Germinal center (tissue), 1 donor: ENCODE data around the gene CKS2.

Source experiments
- DNase-seq: peaks from one replicate; pipeline ENCODE4 v3.0.0; 2012; ENCODE audit warnings: mixed read lengths, low spot score

The CKS2 gene

DNA sequence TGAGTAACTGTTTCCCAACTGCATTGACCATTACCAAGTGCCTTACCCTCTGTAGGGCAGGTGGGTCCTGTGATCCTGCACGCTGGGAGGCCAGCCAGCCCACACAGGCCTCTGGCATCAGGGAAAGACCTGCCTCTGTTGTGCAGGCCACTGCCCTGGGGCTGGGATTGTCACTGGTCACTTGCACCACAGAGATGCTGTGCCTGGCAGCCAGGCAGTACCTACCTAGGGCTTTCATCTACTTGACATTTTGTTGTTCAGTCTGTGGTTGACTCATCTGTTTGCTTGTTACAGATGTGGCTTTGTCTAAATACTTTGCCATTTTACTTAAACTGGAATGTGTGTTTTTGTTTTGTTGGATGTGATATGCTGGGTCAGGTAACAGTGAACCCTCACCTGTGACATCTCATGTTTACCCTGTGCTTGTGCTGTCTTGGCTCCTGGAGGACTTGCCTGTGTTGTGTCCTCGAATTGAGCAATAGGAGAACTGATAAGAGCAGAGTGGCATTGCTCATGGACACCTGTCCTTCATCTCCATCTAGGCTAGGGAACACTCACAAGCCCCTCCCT lies 40.1 kb downstream of the CKS2 start:
- no peak for DNase-seq

DNA sequence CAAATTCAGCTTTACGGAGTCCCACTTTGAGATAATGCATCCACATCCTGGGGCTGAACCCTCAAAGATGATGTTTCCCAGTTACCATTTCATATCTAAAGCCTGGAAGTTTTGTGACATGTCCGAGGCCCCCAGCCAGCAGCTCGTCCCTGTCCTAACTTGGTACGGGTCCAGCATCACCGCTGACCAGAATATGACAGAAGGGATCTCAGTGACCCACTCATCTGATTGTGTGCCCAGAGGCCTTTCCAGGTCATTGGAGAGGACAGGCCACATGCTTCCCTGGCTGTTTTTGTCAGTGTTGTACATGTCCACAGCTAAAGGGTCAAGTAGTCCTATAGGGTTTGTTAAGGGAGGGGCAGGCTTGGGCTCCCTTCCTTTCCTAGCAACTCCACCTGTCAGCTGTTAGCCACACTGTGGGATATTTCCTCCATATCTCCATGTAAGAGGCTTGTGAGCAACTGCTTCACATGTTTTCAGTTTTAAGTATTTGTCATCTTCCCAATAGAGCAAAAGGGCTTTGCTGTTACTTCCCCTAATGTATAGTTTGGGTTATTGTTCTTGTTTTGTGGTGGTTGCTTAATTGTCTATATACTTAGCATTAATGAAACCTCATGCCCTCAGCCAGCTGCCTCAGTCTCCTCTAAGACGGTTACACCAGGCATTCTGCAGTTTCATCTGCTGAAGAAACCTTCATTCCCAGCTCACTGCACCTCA lies 40.7 kb downstream of the CKS2 start:
- no peak for DNase-seq

DNA sequence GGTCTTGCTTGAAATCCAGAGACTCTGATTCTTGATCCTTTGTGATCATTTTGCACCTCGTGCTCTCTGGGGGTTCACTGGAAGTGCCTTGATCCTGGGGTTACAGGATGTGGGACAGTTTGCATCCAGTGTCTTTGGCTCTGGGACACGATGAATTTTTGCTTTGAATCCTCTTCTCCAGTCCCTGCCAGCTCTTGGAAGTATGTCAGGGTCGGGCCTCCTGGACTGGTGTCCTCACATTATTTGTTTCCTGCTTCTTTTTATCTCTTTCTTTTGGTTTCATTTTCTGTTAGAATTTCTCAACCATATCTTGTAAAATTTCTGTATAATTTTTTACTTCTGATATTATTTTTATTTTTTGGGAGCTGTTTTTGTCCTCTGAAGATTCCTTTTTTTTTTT lies 41.5 kb downstream of the CKS2 start:
- DNase-seq: no peak

DNA sequence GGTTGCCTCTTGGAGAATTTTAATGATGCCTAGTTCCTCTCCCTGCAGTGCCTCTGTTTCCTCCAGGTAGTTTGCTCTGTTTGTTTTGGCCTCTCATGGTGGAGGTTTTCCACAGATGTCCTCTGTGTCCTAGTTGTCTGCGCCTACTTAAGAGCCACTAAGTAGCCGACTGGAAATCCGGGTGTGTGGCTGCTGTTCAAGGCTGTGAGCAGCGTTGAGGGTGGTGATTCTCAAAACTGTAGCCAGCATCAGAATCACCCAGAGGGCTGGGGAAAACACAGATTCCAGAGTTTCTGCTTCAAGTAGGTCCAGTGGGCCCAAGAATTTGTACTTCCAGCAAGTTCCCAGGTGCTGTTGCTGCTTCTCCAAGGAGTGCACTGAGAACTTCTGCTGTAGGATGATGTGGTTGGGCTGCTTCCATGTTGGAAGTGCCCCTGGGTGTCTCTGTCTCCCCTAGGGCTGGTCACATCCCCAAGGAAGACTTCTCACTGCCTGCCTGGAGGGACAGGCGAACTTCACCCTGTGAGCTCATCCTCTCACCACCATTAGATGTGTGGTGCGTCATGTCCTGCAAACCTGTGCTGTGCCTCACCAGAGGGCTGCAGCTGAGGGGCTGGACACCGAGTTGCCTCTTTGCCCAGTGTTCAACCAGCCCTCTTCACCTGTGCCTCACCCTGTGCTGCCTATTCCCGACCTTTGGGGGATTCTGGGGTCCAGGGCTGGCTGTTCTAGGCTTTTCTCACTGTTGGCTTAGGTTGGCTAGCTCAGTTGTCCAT lies 42.1 kb downstream of the CKS2 start:
- no peak for DNase-seq

DNA sequence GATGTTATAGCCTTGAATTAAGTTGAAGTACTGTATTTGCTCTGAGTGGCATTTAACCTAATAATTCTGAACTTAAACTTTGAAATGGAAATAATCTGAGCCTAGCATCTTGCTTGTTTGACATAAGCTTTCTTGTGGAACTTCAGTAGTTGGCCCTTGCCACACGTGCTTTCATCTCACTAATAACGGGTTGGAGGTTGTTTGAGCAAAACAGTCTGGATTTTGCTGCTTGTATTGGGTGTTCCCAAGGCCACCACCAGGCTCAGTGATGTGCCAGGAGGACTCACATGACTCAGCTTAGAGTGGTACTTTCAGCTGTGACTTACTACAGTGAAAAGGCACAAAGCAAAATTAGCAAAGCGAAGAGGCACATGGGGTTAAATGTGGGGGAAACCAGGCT lies 43.0 kb downstream of the CKS2 start:
- no peak for DNase-seq

DNA sequence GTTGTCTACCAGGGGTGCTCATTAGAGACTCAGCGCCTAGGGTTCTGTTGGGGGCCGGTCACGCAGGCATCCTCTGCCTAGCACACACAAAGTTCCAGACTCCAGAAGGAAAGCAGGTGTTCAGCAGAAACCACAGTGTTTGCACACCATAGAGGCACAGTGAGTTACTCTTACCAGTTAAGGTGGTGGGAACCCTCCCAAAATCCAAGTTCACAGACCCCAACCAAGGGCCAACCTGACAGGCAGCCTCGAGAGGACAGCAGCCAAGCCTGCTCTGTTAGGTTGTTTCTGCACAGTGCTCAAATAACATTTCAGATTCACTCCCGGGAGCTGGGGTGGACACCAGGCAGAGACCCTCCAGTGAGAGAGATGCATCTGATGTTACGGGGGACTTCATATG lies 43.5 kb downstream of the CKS2 start:
- no peak for DNase-seq

DNA sequence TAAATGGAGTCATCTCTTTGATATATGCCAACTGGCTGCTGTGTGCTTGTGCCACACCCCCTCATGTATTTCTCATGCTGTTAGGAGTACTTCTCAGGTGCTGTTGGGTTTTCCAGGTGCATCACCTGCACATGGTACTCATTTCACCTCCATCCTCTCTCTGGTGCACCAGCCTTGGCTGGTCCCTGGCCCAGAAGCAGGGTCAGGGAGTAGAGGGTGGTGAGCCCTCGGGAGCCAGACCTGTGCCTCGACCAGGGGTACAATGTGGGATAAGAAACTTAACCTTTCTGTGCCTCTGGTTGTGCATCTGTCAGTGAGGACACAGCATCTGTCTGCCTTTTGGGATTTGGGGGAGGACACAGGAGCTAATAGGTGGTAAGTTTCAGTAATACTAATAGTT lies 45.8 kb downstream of the CKS2 start:
- no peak for DNase-seq

DNA sequence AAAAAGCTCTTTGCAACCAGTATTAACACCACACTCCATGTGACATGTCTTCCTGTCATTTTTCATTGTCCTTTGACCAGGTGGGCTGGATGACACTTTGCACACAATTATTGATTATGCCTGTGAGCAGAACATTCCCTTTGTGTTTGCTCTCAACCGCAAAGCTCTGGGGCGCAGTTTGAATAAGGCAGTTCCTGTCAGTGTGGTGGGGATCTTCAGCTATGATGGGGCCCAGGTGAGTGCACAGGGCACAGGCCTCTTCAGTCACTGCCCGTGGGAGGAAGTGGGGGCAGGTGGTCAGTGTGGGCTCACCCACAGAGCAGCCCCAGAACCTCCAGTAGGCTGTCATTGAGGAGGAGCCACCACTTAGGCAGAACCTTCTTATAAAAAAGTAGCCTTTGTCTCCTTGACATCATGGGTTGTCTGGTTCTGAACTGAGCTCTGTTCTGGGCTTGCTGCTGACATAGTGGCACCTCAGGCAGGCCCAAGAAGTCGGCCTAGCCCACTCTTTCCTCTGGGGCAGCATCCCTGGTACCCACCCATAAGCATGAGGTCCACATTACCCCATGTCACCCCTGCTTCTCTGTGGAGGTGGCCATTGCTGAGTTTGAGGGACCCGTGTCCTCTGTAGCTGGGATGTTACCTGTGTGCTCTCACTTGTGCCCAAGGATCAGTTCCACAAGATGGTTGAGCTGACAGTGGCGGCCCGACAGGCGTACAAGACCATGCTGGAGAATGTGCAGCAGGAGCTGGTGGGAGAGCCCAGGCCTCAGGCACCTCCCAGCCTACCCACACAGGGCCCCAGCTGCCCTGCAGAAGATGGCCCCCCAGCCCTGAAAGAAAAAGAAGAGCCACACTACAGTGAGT lies 46.6 kb downstream of the CKS2 start:
- DNase-seq: no peak

DNA sequence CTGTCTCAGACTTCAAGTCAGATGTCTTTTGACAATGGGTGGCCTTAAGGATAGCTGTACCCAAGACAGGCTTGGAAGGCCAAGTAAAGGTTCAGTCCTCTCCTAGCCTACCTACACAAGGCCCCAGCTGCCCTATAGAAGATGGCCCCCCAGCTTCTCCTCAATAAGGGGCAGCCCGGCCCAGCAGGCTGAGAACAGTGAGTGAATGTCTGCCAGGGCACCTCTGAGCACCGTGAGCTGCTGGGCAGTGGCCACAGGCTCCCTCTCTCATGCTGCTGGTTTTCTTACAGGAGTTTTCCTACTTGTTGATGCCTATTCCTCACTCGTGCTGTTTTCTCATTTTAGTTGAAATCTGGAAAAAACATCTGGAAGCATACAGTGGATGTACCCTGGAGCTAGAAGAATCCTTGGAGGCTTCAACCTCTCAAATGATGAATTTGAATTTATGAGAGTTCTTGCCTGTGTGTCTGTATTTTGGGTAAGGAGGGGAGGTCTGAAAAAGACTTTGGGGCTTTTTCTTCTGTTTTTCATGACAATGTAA lies 47.5 kb downstream of the CKS2 start:
- DNase-seq: no peak

DNA sequence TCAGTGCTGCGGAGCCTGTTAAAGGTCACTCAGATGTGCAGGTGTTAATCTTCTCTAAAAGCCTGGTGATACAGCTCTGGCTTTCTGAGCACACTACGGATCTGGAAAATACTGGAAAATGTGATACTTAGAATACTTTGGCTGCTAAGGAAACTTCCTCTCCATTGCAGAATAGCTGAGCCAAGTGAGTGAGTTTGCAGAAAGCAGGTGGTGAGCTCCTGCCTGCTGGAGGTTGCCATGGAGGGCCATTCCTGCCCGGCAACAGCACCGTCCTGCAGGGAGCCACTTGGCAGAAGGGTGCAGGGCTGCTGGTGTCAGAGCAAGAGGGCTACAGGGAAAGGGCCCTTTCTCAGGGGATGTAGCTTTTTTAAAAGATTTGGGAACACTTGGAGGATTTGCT lies 48.0 kb downstream of the CKS2 start:
- DNase-seq: no peak

DNA sequence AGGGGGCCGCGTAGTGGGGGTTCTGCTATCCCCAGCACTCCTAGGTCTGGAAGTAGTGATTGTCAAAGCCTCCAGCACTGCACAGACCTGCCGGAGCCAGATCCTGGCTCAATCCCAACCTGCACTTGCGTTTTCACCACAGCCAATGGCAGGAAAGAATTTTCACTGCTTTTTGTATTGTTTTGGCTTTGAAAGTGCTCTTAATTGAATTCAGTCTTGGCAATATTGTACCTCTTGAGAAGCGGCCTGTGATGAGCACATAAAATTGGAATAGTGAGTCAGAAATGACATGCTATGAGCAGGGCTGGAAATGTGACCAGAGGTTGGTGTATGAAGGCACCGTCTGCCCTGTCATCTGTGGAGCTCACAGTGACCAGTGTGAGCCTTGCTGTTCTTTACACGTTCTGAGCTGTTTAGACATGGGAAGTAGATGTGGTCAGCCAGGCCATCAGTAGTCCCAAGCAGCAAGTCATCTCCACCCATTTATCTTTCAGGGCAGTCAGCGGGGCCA lies 48.8 kb downstream of the CKS2 start:
- no peak for DNase-seq

DNA sequence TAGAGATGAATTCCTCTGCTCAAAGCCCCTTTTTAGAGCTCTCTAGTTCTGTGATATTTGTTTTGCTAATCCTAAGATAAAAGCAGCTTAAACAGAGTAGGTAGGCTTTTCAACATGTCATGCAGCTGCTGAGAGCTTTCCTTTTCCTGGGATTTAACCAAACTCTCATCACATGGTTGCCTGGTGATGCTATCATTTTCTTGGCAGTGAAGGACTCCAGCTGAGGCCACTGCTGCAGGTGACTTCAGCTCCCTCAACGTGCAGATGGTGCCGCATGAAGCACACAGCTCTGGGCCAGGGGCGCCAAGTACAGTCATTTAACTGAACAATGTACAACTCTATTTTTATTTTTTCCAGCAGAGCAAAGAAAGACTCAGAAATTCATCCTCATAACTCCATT lies 49.5 kb downstream of the CKS2 start:
- DNase-seq: no peak

DNA sequence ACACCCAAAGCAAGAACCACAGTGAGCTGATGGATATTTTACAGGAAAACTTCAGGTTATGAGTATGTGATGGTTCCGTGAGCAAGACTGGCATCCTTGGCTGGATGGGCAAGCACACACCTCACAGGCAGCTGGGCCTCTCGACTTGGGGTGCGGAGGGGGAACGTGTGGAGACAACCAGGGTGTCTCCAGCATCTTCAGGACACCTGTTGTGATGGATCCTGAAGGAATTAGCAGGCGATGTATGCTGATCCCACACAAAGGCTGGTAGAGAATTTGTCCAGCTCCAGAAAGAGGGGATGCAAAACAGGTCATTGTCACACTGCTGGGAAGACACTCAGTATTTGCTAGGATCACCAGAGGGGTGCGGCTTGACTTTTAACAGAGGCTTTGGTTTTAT lies 50.0 kb downstream of the CKS2 start:
- no peak for DNase-seq

DNA sequence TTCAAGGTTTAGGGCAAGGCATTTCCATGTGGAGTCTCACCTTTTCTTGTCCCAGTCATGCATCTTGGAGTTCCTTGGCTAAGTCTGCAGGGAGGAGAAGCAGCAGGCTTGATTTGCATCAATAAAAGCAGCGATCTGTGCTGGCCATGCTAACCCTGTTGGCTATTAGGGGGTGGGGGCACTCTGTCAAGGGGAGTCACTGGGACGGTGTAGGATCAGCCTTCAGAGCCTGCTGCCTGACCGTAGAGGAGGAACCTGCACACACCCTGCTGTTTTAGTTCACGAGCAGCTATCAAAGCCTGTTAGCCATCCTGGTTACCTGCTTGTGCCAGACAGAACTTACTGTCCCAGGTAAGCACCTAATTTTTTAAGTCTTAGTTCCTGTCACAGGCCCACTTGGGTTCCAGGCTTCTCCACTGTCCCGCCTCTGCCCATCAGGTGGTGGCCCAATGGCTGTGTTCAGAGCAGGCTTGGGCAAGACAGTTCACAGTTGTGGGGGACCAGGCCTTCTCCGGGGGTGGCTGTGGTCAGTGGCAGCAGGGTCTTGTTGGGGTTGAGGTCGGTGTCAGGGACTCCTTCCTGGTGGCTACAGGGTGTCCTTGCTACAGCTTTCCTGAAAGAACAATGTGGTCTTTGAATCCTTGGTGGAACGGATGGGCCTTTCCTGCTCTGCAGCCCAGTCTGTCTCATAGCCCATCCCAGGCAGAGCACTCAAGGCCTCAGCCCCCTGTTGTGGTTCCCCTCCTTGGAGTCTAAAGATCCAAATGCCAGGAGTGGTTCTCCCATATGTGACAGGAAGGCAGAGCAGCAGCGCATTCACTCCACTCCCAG lies 51.0 kb downstream of the CKS2 start:
- DNase-seq: no peak

DNA sequence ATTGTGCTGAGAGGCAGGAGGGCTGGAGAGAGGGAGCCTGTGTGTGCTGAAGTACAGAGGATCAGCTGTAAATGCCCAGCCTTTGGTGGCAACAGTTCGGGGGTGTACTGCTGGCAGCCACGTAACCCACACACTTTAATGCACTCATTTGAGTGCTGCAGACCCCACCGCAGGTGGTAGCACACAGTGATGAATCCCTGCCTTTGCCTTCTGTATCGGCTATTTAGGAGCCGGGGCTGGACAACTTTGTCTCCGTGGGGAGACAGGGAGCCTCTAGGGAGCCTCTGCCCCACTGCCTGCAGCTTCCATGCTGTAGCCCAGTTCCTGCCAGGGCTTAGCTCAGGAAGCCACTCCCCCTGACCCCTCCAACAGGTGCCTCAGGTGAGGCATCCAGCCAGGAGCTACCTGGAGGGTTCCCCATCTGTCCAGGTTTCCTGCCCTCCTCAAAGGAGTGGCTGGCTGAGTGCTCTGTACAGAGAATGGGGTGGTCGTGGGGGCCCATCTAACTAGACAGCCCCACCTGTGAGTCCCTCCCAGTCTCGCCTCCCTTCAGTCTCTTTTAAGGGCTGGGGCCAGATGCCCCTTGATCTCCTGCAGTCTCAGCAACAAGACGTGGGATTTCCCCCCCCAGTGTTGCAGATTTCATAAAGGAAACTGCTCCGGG lies 51.8 kb downstream of the CKS2 start:
- DNase-seq: no peak

DNA sequence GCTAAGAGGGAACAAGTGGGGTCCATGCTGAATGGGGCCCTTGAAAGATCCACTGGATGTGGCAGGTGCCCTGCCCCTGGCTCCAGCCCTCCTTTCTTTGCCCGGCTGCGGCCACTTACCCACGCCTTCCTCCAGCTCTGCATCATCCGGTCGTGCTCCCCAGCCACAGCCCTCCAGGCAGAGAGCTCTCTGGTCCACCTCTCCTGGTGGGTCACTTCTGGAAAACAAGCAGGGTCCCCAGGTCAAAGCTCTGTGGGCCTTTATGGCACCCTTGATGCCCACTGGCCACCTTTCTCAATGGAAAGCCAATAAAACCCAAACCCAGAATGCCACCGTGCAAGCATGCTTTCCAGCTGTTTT lies 52.3 kb downstream of the CKS2 start:
- no peak for DNase-seq

DNA sequence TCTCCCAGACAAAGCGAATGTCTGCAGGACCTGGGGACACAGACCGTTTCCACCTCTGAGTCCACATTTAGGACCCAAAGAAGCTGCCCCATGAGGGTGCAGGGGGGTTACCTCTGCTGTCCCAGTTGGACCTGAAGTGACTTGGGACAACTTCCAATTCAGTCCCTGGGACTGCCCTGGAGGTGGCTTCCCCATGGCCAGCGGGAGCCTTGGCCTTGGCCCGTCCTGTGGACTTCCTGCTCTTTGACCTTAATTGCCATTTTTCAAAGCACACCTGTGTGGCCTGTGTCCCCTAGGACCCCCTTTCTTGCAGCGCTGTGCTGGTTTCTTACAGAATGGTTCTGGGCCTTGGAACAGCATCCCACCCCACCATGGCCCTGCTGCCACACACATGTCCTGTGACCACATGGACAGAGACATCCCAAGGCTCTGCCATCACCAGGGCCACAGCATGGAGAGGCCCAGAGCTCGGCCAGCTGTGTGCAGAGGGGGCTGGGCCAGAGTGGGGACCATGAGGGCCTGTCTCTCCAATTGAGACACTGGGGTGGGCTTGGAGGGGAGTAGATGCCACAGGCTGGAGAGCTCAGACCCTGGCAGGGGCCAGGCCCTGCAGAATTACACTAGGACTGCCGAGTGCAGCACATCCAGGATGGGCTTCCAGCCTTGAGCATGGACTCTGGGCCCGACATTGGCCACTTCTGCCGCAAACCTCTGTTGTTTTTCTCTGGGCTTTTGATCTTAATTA lies 53.1 kb downstream of the CKS2 start:
- DNase-seq: no peak

DNA sequence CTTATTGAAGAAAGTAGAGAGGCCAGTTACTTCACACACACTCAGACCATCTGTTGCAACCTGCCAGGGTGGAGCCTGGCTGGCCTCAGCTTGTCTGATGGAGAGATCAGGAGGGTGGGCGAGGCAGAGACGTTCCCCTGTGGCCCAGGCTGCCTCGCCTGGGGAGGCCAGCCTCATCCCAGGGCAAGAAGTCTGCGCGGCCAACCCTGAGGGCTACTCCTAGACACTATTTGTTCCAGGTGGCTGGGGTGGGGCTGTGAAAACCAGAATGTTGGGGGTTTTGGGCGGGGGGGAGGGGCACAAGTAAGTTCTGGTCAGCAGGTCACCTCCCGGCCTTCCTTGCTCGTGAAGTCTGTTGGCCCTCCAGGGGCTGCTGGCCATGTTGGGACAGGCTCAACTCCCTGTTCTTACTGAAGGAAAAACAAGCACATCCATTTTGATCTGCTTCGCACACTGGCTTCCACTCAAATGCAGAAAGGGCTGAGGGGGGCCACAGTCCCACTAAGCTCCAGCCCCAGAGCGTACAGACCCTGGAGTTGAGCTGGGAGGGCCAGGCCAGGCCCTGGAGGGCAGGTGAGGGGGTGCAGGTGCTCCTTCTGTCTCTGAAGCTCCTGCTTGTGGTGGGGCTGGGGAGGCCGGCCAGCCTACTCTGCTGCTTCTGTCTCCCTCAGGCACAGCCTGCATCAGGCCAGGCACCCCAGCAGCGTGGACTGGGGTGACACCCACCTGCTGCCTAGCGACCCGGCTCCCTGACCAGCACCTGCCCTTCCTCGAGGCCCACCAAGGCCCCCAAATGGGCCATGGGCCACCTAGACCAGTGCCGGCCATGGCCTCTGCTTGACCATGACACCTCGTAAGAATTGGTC lies 53.9 kb downstream of the CKS2 start:
- DNase-seq: no peak

DNA sequence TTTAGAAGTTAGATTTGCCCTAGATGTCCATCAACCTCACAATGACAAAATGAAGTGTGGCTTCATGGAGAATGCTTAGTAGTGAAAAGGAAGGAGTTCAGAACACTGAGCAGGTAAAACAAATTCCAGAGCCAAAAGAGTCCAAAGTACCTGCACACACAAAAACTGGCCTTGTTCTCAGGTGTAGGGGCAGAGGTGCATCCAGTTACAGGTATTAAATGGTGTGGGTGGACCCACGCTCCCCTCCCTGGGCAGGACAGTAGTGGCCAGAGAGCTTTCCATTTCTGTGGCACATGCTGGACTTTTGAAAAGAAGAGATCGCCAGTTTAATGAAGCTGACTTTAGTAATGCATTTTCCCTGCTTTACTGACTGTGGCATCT lies 54.5 kb downstream of the CKS2 start:
- no peak for DNase-seq
